WERI-Rb-1 (cell line): Measurements from ENCODE around the gene AQP3.
A peak's percentile ranks its signal among the peaks of the same experiment; 100 is the strongest.

ENCODE experiments used
- DNase-seq: peaks from one replicate; pipeline ENCODE4 v3.0.0-alpha.2; 2020
- H3K27ac ChIP-seq: fragments of 250-450 bp; sonication (Bioruptor Pico); 2 replicates; pipeline ENCODE4 v1.5.1; 2020; ENCODE audit warnings: mild to moderate bottlenecking, moderate library complexity
- H3K27me3 ChIP-seq: fragments of 250-450 bp; sonication (Bioruptor Pico); 2 replicates; pipeline ENCODE4 v1.5.1; 2021; ENCODE audit warnings: mild to moderate bottlenecking, low read depth, moderate library complexity; ENCODE audit not compliant: insufficient read depth, severe bottlenecking
- H3K36me3 ChIP-seq: fragments of 250-450 bp; sonication (Bioruptor Pico); 2 replicates; pipeline ENCODE4 v1.5.1; 2020; ENCODE audit warnings: mild to moderate bottlenecking, moderate library complexity
- H3K4me3 ChIP-seq: 2 replicates; pipeline ENCODE4 v1.5.1; 2011; ENCODE audit warnings: low read depth, mild to moderate bottlenecking, control low read depth, low read length
- H3K9me3 ChIP-seq: fragments of 250-450 bp; sonication (Bioruptor Pico); 2 replicates; pipeline ENCODE4 v1.5.1; 2021; ENCODE audit warnings: mild to moderate bottlenecking, moderate library complexity; ENCODE audit not compliant: severe bottlenecking
- TF ChIP-seq, protein P1 (sequence below): IDR thresholded peaks from 2 replicates; pipeline ENCODE4 v1.5.1; 2011; ENCODE audit warnings: low read depth, mild to moderate bottlenecking, control low read depth, inconsistent platforms, low read length

Gene AQP3

DNA sequence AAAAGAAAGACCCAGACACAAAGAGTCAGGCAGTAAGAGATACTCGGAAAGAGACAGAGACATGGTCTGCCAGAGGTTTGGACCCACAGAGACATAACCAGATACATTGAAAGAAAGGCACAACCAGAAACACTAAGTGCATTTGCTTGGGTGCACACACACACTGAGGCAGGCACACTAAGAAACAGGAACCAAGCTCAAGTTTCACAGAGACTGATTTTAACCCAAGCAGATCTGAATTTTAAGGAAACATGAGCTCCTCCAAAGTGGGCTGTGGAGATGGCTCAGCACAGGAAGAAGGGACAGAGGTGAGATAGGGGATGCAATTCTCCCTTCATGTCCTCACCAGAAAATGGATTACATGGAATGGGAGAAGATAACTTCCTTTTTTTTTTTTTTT lies 9.5 kb downstream of the AQP3 start:
- Histone ChIP-seq H3K27me3 (no peaks in the 10 kb centered on the region), H3K36me3 (no peaks in the 10 kb centered on the region; the same call in 1 of the 2 replicates), H3K27ac (peak overlapping the region; percentile 90), H3K4me3 (no peak overlapping the region), H3K9me3 (no peaks in the 10 kb centered on the region)
- DNase-seq, result no peak
- TF ChIP-seq, protein P1, sequence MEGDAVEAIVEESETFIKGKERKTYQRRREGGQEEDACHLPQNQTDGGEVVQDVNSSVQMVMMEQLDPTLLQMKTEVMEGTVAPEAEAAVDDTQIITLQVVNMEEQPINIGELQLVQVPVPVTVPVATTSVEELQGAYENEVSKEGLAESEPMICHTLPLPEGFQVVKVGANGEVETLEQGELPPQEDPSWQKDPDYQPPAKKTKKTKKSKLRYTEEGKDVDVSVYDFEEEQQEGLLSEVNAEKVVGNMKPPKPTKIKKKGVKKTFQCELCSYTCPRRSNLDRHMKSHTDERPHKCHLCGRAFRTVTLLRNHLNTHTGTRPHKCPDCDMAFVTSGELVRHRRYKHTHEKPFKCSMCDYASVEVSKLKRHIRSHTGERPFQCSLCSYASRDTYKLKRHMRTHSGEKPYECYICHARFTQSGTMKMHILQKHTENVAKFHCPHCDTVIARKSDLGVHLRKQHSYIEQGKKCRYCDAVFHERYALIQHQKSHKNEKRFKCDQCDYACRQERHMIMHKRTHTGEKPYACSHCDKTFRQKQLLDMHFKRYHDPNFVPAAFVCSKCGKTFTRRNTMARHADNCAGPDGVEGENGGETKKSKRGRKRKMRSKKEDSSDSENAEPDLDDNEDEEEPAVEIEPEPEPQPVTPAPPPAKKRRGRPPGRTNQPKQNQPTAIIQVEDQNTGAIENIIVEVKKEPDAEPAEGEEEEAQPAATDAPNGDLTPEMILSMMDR, result no peak

DNA sequence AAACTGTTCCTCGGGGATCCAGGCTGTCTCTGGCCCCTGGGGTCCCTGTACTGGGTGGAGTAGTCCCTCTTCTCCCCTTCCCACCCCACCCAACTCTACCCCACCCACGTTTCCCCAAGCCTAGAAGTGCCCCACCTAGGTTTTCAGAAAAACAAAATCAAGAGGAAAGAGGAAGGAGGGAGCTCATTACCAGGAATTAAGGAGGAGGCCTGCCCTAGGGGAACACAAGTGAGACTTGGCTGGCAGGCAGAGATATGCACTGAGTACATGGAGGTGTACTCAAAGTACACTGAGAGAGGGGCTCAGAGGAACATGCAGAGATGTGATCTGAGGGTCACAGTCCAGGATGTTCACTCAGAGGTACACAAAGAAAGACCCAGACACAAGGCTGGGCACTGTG lies 10.2 kb downstream of the AQP3 start:
- Histone ChIP-seq H3K9me3 (no peaks in the 10 kb centered on the region), H3K4me3 (no peak overlapping the region), H3K27me3 (no peaks in the 10 kb centered on the region), H3K36me3 (no peaks in the 10 kb centered on the region; the same call in 1 of the 2 replicates), H3K27ac (peak overlapping the region; percentile 90)
- DNase-seq, result no peak
- TF ChIP-seq, protein P1, result no peak

DNA sequence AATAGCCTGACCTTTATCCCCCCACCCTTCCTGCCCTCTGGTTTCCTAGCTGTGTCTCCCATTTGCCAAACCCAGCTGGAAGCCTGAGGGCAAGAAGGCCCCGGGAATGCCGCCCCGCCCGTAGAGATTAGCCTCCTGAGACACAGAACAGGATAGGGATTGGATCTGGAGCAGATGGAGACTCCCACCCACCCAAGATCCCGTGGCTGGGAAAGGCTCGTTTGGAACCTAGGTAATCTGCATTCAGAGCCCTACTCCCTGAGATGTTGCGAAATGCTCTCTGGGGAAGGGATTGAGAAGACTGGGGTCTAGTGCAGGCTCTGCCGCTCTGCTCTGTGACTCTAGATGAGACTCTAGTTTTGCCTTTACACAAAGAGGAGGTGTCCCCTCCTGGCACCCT lies 10.9 kb downstream of the AQP3 start:
- Histone ChIP-seq H3K9me3 (no peaks in the 10 kb centered on the region), H3K4me3 (peak overlapping the region; percentile 17), H3K27ac (peak overlapping the region; percentile 90), H3K36me3 (no peaks in the 10 kb centered on the region; the same call in 1 of the 2 replicates), H3K27me3 (no peaks in the 10 kb centered on the region)
- DNase-seq, result peak; percentile 93
- TF ChIP-seq, protein P1, result no peak

DNA sequence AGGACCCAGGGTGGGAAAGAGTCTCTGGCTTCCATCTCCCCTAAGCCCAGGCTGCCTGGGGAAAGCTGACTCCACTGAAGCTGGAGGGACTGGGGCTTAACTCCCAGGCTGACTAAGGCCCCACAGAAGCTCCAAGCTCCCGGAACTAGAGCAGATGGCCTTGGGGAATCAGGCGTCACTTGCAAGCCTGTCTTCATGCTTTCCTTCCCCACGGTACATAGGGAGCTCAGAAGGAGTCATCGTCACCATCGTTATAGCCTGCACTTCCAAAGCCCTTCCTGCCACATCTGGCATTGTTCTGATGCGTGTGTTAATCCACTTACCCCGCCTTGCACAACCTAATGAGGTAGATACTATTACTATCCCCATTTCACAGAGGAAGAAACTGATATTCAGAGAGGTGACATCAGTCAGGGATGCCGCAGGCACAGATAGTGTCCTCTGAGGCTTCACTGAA lies 11.5 kb downstream of the AQP3 start:
- TF ChIP-seq, protein P1, result no peak
- H3K27ac ChIP-seq, result peak overlapping the region; percentile 90
- DNase-seq, result peak; percentile 90

DNA sequence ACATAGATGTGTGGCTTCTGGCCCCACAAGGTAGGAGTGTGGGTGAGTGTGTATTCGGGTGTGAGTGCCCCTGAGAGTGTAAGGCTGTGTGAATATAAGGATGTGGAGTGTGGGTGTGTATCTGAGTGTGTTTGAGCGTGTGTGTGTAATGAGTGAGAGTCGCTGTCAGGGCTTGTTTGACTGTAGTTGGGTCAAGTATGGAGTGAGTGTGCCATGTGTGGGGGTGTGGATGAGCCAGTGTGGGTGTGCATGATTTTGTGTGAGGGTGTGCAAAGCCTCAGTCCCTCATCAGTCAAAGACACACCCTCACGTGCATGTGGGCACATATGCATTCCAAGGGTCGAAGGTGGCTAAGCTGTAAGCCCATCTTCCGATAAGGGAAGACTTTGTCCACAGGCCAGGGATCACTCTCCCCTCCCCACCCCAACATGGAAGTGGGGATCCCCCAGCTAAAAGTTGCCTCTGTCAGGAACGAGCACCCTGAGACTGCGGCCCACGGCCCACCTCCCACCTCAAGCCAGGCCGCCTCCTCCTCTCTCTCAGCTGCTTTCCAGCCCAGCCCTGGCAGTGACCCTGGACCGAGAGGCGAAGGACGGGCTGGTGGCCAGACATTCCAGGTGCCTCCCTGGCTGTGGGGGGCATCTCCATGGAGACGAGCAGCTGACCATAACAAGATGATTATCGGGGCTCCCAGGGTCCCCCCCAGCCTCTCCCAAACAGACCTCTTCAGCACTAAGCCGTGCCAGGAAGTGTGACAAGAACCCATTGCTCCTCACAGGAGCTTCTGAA lies 12.9 kb downstream of the AQP3 start:
- TF ChIP-seq, protein P1, result no peak
- Histone ChIP-seq H3K4me3 (no peak overlapping the region), H3K36me3 (no peaks in the 10 kb centered on the region), H3K9me3 (no peaks in the 10 kb centered on the region), H3K27ac (peak overlapping the region; percentile 90), H3K27me3 (no peaks in the 10 kb centered on the region)
- no peak for DNase-seq

More for the DNA sequence above, 11.5 kb downstream of the AQP3 start:
- no peaks in the 10 kb centered on the region for H3K27me3 ChIP-seq
- no peaks in the 10 kb centered on the region for H3K36me3 ChIP-seq
- no peaks in the 10 kb centered on the region for H3K9me3 ChIP-seq
- H3K4me3 ChIP-seq, result peak overlapping the region; percentile 17

DNA sequence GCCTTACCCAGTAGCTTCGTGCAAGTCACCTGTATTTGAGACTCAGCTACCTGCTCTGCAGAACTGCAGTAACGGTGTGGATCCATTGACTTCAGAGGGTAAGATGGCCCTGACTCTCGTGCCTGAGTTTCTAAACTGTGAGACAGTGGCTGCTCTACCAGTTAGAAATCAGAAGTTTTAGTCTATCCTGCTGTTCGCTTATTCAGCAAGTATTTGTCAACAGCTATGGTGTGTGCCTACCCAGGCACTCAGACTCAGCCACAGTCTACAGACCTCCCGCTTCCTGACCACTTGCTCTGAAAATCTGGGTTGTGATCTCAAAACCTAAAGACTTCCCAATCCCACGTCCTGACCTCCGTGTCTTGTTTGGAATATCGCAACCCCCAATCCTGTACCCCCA lies 13.5 kb downstream of the AQP3 start:
- H3K27ac ChIP-seq, result no peak overlapping the region
- H3K4me3 ChIP-seq, result no peak overlapping the region
- no peaks in the 10 kb centered on the region for H3K9me3 ChIP-seq
- H3K36me3 ChIP-seq, result no peaks in the 10 kb centered on the region
- TF ChIP-seq, protein P1, result no peak
- no peak for DNase-seq
- no peaks in the 10 kb centered on the region for H3K27me3 ChIP-seq
